Hepatic stellate cell (primary cell): Measurements from ENCODE around the gene GNG2.

Experiments used
- DNase-seq: peaks from one replicate; pipeline ENCODE4 v3.0.0; 2011; ENCODE audit warnings: low spot score

The GNG2 gene

DNA sequence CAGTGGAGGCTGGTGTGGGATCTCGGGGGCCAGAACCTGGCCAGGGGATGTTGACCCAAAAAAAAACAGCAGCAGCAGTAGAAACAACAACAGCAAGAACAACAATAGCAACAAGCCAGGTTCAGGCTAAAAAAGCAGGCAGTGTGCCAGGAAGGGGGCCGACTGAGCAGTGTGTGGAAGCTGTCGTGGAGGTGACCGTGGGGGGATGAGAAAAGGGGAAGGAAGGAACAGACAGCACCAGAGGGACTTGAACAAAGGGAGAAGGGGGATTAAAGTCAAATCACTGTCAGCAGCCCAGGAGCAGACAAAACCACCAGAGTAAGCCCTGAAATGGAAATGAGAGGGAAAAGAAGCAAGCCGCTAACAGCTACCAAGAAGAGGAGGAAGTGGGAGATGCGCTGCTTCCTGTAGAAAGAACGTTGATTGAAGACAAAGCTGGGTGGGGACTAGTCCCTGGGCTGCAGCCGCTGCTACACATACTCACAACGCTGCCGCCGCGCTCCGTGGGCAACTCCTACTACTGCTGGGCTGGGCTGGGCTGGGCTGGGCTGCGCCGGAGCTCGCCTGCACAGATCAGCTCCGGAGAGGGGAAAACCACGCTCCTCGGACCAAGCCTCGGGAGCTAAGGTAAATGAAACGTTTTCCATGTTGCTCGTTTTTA, at the start of gene GNG2:
GNG2 (plus strand) TSS at position 449 of the 661 bp plus-strand sequence. CDS start 90,067 bp downstream, outside the sequence.
- DNase-seq = peak; percentile 46

DNA sequence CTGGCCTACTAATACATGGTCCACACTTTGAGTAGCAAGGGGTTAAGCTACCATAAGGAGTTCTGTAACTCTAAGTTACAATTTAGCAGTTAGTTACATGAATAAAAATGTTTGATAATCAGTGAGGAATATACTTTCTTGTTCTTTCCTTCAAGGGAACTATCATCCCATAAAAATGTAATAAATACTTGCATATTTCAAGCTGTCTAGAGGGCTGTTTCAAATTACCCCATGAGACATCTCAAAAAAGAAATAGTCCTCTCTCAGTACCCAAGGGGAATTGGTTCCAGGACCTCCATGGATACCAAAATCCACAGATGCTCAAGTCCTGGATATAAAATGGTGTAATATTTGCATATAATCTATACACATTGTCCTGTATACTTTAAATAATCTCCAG, 48.7 kb upstream of the GNG2 start:
- no peak for DNase-seq

DNA sequence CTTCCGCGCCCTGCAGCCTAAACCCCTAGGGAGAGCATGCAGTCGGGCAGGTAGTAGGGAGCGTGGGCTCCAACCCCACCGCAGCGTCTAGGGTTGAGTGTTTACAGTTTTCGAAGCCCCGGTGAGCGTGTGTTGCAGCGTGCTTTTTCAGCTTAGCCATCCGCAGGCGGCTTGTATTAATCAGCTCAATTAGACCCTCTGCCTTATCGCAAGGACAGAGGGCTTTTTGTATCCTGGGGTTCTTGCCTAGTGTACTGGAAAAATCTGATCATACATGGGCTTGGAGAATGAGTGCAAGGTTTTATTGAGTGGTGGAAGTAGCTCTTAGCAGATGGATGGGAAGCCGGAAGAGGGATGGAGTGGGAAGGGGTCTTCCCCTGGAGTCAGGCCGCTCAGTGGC, 44.4 kb upstream of the GNG2 start:
- DNase-seq = no peak

DNA sequence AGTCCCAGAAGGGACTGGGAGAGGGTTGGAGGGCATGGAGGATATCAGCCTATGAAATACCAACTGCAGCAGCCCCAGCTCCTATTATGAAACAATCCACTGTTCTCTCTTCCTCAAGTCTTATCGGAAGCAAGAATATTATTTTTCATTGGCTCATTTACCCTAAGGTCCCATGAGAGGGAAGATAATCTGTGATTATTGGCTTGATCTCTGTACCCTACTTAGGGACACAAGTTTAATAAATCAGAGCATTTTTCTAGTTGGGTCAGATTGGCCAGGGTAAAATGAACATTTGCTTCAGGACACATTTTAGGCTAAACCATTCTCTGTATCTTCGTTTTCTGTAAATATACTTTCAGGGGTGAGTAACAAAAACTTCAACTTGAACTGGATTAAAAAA, 43.1 kb upstream of the GNG2 start:
- DNase-seq = no peak

DNA sequence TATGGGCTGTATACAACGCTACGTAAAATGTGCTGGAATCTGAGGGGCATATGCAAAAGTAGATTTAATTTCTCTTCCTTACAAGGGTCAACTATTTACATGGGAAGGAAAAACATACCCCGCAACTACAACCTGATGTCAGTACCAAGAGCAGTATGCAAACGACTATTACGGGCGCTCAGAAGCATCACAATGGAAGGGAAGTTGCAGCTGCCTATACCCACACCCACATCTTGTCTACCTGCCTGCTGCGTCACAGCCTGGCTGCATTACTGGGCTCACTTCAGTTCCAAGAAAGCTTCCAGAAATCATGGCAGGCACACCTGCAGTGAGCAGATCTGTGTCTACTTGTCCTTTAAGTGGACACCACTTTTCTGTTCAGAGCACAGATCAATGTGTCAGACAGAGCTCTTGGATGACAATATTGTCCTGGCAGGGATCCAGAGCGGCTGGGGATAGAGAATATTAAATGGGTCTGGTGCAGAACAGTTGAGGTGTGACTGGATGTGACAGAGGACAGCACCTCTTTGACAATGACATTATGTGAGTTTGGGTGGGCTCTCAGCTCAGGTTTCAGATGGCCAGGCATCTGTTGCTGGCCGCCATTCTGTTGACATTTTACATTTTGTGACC, 41.5 kb upstream of the GNG2 start:
- DNase-seq = no peak

DNA sequence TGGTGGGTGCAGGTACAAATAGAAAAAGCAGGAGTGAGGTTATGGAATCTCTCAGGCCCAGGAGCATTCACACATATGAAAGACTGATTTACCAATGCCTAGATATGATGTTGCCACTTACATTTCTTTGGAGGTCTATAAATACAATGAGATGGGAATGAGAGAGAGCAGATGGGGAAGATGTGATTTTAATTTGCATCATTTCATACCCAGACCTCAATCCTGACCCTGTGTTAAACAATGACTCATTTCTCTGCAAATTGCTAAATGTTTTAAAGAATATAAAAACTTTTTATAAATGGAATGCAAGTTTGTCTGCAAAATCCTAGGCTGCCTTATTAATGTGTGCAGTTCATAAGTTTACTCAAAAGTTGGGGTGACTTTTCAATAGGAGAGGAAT, 38.6 kb upstream of the GNG2 start:
- DNase-seq = peak; percentile 36

DNA sequence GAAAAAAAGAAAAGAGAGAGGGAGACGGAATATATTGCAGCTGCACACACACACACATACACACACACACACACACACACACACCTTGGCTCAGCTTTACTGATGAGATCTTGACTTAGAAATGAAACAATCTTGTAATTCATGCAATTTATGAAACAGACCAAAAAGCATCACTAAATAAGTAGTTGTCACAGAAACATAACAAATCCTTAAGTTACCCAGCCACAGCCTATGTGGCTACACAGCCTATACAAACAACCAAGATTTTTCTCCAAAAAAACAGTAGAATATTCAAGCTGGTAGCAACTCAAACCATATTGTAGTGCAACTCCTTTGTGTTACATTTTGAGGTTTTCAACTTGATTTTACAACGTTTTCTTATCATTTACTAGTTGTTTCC, 37.9 kb upstream of the GNG2 start:
- no peak for DNase-seq

DNA sequence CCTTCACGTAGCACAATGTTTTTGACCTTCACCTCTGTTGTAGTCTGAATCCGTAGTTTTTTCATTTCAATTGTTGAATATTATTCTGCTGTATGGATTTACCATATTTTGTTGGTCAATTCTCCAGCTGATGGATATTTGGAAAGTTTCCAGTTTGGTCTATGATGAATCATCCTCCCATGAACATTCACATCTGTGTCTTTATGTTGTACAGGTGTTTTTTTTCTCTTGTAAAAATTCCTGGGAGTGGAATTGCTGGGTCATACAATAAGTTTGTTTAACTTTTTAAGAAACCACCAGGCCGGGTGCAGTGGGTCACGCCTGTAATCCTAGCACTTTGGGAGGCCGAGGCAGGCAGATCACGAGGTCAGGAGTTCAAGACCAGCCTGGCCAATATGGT, 36.7 kb upstream of the GNG2 start:
- no peak for DNase-seq

DNA sequence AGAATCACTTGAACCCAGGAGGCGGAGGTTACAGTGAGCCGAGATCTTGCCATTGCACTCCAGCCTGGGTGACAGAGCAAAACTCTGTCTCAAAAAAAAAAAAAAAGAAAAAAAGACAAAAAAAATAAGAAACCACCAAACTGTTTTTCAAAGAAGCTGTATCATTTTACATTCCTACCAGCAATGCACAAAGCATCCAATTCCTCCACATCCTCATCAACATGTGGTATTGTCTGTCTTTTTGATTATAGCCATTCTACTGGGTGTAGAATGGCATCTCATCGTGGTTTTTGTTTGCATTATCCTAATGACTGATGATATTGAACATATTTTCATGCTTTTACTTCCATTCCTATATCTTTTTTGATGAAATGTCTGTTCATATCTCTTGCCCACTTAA, 36.2 kb upstream of the GNG2 start:
- no peak for DNase-seq

DNA sequence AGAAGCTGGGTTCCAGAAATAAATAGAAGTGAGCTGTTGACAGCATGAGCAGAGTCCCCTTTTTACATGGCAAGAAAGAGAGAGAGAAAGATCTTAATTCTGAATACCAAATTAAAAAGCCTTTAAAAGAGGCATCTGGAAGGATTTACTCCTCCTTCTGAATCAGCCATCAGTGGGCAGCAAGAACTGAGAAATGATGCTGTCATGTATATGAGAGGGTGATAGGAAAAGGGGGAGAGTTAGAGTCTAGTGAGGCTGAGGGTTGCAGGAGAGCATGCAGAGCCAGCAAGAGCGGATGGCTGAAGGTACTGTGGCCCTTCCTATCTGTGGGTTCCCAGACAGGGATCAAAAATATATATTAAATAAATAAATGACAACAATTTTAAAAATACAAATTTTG, 34.5 kb upstream of the GNG2 start:
- DNase-seq = no peak

DNA sequence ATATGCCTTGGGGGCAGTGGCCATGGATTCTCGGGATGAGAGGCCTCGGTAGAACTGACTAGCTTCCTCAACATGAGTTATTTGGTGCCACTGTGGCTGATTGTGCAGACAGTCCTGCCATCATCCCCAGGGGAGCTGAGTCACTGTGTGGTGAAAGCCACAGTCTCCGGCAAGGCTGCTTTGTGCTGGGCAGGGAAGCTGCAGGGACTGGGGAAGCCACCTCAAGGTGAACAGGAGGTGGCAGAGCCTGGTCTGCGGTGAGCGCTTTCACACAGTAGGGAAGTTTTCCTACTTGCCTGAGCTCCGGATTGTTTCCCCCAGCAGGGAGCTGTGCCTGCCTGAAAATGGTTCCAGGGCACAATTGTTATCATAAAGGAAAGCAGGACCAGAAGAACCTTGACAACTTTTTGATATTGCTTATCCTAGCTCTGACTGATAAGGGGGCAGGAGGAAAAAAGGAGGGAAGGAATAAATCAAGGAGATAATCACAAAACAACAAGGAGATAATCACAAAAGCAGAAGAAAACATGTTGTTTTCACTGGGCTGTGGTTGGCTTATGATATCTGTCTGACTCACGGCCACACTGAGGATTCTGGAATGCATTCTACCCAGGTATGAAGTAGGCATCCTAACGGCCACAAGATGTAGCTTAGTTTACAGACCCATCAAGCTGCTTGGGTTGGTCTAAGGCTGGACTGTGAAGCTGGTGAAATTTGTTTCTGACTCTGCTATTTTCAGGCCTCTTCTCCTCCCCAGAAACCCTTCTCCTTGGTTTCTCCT, 32.2 kb upstream of the GNG2 start:
- peak; percentile 54 for DNase-seq

DNA sequence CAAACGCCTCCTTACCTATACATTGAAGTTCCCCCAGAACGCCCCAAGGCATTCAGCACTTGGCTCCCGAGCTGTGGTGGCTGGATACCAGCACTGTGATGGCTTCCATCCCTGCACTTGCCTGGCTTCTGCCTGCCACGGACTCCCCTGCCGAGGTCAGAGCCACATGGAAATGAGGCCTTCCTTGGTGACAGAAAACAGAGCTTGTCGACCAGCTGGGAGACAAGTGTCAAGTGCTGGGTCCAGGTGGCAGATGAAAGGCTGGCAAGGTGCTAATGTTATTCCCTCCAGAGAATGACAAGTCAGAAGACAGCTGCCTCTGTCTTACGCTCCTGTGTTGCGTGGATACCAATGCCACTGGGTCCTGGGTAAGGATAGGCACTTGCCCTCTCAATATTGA, 26.2 kb upstream of the GNG2 start:
- DNase-seq = no peak

DNA sequence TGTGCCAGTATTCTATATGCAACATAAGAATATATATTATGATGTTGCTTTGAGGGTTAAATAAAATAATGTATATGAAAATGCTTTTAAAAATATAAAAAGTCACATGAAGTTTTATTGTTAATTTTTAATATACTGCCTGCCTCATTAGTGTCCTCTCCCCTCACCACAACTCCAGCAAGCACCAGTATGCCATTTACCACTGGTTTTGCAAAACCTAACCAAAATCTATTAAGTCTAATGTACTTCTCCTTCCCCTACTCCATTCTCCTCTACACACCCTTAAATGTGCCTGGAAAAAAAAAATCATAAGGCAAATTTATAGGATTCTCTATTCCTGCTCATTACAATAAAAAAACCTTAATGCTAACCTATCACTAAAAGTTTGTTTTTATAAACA, 24.0 kb upstream of the GNG2 start:
- DNase-seq = no peak

DNA sequence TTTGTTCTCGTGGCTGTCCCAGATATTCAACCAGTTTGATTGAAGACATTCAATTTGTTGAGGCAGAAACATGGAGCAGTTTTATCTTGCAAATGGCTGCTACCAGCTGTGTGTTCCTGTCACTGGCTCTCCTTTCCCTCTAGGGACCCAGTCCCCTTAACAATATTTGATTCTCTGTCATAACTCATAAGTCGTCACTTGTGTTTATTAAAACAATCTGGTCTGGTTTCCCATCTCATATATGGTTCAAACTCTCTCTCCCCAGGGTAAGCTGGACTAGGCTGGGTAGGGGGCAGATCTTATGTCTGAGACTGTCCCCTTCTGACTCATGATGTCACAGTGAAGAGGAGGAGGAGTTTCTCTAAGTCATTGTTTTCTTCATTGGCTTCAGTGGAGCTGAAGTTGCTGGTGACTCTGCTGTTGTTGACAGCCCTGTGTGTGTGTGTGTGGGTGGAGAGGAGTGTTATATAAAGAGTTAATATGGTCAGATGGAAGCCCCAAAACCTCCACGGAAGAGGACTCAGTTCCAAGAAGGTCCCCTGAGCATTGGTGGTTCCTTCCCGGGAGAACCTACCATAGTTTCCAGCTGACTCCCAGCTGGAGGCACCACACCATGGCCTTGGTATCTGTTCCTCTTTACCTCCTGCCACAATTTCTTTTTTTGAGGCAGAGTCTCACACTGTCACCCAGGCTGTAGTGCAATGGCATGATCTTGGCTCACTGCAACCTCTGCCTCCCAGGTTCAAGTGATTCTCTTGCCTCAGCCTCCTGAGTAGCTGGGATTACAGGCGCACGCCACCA, 16.1 kb upstream of the GNG2 start:
- no peak for DNase-seq

DNA sequence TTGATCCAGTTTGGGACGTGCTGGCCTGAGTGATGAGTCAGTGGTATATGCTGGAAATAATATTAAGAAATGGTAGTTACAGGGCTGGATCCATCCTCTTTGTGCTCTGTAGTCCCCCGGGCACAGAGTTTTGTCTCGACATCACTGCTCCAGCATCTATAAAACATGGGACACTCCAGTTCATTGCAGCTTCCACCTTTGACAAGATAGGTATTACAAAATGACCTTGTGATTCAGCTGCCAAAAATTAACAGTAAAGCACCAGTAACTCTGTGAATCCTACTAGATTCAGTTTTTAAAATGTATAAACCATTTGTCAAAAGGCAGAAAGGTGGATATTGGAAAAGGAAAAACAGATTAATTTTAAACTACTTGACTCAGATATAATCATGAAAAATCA, 14.6 kb upstream of the GNG2 start:
- DNase-seq = no peak

DNA sequence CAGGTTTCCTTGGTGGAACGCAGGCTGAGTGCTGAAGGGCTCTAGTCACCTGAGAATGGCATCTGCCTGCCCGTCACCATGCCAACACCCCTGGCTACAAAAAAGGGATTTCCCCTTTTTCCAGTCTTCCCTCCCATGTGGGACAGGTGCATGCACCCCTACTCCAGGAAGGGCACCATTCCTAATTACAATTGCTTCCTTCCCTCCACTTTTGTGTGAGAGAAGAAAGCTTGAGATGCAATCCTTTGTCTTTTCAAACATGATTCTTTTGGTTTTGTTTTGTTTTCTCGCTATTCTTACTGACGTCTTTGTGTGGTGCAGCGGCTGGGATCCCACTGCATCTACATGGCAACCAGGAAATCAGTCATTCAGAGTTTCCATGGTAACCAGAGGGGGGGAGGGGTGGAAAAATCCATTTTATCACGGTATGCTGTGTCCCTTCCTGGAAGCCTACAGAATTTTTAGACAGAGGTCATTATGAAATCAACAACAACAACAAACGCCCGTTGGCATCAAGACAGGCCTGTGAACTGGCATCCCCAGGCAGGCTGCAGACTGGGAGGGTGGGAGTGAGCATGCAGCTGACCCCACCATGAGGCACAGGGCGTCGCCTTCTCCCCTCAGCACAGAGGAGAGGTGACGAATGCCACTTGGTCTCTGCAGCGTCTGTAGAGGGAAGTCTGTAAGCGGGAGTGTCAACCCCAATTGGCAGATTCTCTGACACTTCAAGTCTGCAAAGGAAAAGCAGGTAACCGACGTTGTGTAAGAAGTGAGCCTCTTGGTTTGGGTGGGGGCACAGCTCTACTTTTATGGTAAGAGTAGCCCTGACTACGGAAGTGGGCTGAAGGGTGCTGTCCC, 13.6 kb upstream of the GNG2 start:
- peak; percentile 31 for DNase-seq

DNA sequence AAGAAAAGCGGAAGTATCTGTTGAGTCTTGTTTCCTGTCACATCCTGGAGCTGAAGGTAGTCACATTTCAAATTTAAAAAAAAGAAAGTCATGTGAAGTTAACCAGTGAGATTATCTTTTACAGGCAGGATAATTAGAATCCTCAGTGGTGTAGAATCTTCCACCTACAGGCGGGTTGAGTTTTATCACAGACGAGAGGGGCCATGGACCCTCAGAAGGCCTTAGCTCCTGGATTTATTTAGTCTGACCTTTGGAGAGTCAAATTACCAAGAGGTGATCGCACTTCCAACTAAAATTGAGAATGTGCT, 13.0 kb upstream of the GNG2 start:
- no peak for DNase-seq

DNA sequence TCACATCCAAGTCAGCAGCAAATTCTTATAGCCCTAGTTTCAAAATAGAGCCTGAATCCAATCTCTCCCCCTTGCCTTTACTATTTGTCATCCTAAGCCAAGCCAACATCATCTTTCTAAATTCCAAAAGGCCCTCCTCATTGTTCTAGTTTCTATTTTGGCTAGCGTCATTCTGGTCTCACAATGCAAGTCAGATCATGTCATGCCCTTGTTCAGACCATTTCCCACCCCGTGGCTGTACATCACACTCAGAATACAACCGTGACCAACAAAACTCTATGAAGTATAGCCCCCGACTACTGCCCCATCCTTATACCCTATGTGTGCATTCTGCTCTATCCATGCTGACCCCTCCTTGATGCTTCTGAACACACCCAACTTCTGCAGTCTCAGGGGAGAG, 12.3 kb upstream of the GNG2 start:
- no peak for DNase-seq

DNA sequence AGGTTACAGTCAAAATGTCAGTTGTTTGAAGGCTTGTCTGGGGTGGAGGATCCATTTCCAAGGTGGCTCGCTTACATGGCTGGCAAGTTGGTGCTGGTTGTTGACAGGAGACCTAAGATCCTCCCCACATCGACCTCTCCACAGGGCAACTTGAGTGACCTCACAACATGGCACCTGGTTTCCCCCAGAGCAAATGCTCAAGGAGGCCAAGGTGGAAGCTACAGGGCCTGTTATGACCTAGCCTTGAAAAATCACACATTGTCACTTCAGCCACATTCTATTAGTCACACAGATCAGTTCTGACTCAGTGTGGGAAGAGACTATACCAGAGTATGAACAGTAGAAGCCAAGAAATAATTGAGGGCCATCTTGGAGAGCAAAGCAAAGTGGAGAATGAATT, 11.3 kb upstream of the GNG2 start:
- DNase-seq = no peak

DNA sequence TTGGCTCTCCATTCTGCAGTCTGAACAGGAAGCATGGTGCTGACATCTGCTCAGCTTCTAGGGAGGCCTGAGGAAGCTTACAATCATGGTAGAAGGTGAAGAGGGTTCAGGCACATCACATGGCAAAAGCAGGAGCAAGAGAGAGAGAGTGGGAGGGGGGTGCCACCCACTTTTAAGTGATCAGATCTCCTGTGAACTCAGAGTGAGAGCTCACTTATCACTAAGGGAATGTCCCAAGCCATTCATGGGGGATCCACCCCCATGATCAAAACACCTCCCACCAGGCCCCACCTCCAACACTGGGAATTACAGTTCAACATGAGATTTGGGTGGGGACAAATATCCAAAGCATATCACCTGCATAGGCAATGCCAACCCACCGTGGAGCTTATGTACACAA, 9.8 kb upstream of the GNG2 start:
- no peak for DNase-seq

DNA sequence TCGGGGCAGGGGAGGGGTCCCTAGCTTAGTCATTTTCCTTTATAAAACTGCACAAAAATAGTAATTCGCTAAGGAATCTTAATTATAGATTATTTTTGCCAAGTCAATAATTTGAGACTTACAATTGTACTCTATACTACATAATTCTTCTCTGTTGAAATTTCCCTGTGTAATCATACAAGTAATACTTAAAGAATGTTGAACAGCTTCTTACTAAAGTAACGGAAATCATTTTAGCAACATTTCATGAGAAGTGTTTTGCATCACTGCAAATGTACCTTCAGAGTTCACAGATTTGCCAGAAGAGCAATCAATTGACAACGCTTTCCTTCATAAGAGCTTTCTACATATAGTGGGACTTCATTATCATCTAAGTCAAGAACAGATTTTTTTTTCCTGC, 7.9 kb upstream of the GNG2 start:
- no peak for DNase-seq

DNA sequence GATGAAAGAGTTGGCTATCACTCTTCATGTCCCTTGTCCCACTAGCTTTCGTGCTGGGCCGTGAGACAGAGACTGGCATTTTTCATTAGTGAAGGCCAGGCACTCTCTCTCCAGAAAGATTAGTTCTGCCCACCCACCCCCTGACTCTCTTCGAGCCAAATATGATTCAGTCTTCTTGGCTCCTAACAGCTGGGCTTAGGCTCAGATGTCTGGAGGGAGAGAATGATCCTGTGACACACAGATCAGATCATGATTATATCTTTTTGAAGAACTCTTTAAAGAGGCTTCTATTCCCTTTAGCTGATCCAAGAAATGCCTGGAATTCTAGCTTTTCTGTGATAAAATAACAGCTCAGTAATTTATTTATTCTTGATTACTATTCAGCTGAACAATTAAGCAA, 5.2 kb upstream of the GNG2 start:
- no peak for DNase-seq
